Measurements from ENCODE around the gene CPNE1.
A peak's percentile ranks its signal among the peaks of the same experiment; 100 is the strongest.

The CPNE1 gene

DNA sequence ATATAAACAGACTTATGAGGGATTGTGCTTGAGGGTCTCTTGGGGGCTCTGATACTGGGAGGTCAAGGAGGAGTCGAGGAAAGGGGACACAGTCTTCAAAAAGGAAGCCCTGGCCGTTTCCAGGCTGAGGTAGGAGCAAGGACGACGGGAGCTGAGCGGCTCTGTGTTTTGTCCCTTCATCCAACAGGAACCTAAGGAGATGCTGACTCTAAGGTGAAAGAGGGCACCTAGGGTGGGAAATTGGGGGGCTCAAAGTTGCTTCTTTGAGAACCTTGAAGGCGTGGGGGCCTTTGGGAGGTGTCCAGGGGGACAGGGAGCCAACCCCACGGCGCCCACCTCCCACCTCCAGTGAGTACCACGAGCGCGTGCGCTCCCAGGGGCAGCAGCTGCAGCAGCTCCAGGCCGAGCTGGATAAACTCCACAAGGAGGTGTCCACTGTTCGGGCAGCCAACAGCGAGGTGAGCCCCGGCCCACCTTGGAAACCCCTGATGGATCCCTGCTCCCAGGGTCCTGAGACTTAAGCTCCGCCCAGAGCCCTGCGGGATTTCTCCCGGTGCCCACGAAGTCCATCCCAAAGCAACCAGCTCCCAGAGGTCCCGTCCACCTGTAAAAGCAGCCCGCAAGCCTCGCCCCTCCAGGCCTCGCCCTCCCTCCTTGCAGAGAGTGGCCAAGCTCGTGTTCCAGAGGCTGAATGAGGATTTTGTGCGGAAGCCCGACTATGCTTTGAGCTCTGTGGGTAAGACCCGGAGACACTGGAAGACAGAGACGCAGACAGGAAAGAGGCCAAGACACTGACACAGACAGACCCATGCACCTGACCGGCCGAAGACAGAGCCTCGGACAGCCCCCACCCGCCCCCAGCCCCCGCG, 46.2 kb downstream of the CPNE1 start:
- peak; percentile 31 to 81 for DNase-seq

DNA sequence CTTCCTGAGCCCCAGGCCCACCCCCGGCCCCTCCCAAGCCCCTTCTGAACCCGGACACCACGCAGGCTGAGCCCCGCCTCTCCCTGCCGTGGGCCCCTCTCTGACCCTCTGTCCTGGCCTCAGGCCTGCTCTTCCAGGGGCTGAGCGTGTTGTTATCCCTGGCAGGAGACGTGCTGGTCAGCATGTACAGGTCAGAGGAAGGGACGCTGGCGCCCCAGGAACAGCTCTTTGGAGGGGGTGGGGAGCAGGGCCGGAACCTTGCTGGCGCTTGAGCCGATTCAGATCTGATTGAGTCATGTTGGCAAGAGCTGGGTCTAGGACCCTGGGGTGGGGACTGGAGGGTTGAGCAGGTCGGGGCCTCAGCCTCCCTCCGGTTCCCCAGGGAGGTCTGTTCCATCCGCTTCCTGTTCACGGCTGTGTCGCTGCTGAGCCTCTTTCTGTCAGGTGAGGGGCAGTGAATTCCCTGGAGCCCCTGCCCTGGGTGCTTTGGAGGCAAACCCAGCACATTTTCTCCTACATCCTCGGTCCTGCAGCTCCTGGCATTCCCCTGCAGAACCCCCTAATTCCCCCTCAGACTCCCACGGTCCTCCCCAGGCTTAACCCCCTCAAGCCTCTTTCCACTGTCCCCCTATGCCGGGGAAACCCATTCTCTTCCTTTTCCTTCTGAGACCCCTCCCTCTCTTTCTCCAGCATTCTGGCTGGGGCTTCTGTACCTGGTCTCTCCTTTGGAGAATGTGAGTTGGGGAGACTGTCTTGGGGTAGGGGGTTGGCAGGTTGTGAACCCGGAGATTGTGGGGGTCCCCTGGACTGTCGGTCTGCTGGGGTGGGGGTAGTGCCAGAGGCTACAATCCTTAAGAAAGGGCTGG, 47.1 kb downstream of the CPNE1 start:
- peak; percentile 80 to 95 for DNase-seq

DNA sequence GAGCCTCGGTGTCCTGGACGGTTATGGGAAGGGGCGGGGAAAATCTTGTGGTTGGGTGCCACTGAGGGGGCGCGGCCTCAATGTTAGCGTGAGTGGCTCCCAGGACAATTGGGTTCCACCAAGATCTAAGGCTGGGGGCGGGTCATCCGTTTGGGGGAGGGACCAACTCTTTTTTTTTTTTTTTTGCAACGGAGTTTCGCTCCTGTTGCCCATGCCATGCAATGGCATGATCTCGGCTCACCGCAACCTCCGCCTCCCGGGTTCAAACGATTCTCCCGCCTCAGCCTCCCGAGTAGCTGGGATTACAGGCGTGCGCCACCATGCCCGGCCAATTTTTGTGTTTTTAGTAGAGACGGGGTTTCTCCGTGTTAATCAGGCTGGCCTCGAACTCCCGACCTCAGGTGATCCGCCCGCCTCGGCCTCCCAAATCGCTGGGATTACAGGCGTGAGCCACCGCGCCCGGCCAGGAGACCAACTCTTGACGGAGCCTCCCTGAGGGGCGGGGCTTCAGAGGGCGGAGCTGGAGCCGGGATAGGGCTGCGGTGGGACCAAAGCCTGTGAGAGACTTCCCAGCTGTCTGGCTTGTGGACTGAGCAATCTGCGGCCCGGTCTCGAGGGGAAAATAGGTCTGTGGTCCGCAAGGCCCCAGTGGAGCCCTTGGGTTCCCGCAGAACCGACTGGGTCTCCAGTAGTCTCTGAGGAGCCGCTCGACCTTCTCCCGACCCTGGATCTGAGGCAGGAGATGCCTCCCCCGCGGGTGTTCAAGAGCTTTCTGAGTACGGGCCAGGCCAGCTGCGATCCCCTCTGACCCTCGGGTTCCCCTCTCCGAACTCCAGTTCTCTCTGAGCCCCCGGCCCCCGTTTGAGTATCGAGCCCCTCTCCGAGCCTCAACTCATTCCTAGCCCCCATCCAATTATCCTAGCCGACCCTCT, 48.0 kb downstream of the CPNE1 start:
- peak; percentile 79 to 93 for DNase-seq

DNA sequence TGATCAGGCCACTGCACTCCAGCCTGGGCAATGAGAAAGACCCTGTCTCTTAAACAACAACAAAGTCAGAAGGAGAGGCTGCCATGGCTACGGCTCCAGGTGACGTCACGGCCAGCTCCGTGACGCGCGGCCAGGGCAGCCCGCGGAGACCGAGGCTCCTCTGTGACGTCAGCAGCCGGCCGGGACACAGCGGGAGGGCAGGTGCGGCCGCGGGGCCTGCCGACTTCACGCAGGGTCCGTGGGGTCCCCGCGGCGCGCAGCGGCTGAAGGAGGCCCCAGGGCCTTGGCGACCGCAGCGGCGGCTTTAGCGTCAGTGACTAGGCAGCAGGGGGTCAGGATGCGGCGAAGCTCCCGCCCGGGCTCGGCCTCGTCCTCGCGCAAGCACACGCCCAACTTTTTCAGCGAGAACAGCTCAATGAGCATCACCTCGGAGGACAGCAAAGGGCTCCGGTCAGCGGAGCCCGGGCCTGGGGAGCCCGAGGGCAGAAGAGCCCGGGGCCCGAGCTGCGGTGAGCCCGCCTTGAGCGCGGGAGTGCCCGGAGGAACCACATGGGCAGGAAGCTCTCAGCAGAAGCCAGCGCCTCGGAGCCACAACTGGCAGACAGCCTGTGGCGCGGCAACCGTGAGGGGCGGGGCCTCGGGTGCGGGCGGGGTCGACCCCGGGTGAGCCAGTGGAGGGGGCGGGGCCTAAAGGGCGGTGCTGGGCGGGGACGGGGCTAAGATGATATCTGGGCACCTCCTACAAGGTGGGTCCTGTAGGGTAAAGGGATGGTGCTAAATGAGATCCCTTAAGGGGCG, 48.8 kb downstream of the CPNE1 start, which contains the start of gene SPAG4:
TSS of gene SPAG4 (plus strand) at position 163 of the 798 bp plus-strand sequence. CDS start at position 338, 175 bp downstream.
- peak; percentile 99 to 100 for DNase-seq

DNA sequence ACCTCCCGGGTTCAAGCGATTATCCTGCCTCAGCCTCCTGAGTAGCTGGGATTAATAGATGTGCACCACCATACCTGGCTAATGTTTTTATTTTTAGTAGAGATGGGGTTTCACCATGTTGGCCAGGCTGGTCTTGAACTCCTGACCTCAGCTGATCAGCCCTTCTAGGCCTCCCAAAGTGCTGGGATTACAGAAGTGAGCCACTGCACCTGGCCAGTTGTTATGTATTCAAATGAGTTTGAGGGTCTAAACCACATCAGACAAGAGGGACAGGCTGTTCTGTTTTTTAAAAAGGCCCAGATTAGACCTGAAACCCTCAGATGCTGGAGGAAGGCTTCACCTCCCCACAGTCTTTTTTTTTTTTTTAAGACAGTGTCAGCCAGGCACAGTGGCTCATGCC, 53.2 kb downstream of the CPNE1 start:
- no peak for DNase-seq

DNA sequence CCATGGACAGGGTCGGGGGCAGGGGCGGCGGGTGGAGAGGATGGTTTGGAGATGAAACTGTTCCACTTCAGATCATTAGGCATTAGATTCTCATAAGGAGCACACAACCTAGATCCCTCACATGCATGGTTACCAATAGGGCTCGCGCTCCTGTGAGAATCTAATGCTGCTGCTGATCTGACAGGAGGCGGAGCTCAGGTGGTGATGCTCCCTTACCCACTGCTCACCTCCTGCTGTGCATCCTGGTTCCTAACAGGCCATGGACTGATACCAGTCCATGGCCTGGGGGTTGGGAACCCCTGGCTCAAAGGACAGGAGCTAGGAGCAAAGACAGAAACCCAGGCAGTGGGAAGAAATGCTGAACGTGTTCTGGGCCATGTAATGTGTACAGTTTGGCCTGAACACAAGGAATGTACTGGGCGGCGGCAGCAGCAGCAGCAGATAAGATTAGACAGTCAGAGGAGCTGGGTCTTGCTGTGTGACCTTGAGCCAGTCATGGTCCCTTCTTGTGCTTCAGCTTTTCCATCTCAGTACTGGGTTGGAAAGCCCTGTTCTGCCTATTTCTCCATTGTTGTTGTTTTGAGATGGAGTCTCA, 53.8 kb downstream of the CPNE1 start:
- no peak for DNase-seq

DNA sequence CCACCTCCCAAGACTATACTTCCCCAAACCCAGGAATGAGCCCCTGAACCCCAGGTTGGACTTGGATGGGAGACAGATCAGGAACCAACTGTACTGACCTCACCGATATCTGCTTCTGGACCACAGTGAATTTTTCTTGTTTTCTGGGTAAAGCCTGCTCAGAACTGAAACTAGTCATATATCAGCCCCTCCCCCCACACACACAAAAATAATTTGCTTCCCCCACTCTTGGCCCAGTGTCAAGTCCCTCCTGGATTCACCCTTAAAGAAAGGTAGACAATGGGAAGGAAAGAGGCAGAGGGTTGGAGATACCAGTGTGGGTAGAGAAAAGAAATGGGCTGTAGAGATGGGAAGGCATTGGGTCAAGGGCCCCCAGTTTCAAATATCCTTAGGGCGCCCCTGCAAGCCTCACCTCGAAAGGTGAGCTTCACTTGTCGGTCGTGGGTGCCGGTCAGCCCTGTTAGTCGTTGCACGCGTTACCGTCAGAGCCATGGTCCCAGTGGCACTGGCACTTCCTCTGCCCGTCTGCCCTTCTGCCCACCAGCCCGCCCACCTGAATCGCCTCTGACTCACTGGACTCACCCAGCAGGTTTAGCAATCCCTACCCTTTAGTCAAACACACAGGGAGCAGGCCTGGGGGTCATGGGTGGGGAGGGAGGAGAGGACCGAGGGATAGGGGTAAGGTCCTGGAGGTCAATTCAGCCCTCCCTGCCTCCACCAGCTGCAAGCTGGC, 57.5 kb downstream of the CPNE1 start:
- no peak for DNase-seq

DNA sequence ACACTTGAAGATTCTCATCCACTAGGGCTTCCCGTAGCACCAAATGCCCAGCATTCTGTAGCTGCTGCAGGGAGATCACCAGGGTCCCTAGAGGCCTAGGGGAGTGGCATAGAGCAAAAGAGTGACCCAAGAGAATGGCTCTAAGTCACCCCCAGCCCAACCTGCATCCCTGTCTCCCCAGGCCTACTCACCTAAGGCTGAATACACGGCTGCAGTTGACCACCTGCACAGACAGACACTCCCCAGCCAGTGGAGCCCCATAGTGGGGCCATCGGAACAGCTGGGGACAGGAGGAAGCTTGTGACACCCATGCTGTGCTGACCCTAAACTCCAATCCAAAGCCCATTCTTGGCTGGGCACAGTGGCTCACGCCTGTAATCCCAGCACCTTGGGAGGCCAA, 58.6 kb downstream of the CPNE1 start:
- no peak for DNase-seq

DNA sequence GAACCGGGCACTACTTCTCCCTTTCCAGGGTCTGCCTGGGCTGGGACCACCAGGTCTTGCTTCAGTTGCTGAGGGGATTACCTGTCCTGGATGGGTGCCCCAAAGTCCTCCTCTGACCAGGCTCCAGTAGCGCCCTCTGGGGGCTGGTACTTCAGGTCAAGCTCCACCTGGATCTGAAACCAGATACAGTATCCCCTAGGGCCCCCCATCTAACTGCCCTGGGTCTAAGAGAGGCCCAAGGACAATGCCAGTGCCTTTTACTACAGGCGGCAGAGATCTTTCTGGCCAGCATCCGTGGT, 60.3 kb downstream of the CPNE1 start:
- DNase-seq = peak in 1 of 2 experiments; percentile 59

DNA sequence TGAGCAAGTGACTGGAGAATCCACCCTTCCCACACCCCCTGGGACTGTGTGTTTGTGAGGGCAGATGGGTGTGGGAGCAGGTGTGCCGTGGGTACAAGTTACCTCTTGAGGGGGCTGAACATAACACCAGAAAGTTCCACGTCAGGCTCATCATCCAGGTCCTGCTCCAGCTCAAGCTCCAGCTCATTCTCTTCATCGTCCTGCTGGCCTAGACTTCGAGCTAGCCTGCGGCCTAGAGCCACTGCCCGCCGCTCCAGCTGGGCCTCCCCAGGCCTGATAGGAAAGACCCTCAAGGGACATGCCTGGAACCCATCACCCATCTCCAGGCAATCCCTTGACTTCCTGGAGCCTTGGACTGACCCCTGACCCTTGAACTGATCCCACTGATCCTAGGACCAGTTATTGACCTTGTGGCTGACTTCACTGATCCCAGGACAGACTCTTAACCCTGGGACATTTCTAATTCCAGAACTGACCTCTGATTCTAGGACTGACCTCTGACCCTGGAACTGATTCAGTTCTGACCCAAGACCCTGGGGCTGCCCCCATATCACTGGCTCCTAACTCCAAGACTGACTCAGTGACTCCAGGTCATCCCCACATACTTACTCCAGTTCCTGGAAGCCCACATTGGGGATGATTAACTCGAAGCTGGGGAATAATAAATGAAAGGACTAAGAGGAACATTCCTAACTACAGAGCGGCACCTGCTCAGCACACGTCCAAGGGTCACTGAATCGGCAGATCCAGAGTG, 60.8 kb downstream of the CPNE1 start:
- no peak for DNase-seq

DNA sequence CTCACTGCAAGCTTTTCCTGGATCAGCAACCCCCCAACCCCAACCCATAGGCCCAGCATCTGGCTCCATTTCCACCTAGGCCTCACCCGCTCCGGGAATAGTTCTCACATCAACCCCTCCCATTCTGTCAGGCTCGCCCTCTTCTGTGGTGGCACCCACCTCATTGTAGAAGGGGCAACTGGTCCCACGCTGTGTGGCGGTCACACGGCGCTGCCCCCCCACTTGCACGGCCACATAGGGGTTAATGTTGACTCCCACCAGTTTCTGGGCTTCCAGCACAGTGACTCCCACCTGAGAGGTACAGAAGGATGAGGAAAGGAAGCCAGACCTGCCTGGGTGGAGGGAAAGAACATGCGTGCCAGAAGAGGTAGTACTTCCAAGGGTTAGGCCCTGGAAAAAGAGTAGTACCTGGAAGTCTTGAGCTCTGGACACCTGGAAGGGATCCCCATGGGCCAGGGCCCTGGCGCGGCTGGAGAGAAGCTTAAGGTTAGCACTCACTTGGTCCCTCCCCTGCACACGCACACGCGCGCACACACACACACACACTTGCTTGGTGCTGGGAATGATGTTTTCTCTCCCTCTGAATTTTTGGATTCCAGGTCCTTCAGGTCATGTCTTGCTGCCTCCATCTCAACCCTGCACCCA, 61.7 kb downstream of the CPNE1 start:
- DNase-seq = no peak

DNA sequence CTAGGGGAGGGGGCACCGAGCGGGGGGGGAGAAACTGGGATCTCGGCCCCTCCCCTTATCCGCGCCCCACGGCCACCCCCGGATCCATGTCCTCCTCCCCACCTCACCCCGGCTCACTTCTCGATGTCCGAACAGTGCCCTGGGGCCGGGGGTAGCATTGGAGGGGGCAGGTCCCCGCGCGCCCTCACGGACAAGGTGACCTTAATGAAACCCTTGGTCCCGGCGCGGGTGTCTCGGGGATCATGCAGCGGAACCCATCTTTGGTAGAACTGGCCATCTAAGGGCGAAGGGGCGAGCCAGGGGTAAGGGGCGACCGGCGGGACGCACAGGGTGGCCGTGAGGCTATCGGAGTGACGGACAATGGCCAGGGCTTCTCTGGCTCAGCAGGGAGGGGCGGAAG, 62.7 kb downstream of the CPNE1 start:
- DNase-seq = no peak

DNA sequence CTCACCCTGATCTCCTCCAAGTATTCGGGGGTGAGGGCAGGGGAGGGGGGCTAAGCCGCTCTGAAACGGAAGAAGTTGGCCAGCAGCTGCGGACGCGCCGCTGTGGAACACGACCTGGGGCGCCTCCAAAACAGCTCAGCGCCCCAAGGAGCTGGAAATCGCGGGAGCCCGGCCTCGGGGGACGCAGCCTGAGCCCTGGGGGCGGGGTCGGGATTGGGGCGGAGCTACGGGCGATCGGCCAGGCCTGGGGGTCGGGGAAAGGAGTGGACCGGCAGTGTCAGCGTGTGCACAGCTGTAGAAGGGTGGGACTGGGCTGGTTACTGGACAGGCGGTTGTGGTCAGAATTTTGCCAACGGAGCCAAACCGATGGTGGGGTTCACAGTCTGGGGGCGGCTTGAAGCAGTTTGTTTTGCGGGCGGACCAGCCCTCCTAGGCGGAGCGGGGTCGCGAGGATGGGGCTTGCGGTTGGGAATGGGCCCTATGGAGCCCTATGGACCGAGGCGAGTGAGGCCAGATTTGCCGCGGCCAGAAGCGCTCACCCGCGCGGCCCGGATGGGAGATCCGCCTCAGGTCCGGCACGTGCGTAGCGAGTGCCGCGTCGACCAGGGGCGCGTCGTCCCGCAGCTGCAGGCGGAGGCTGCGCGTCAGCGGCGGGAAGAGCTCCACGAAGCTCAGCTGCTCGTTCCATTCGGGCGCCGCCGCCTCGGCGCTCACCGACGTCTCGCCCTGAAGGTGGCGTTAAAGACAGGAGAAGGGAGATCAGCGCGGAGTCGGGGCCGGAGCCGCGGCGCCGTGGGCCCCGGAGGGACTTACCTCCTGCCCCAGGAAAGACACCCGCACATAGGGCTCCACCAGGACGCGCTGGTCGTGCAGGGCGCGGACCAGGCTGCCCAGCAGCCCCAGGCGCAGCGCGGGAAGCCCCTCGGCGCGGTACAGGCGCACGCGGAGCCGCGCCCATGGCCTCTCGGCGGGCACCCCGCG, 63.4 kb downstream of the CPNE1 start:
- DNase-seq = peak; percentile 43 to 90

DNA sequence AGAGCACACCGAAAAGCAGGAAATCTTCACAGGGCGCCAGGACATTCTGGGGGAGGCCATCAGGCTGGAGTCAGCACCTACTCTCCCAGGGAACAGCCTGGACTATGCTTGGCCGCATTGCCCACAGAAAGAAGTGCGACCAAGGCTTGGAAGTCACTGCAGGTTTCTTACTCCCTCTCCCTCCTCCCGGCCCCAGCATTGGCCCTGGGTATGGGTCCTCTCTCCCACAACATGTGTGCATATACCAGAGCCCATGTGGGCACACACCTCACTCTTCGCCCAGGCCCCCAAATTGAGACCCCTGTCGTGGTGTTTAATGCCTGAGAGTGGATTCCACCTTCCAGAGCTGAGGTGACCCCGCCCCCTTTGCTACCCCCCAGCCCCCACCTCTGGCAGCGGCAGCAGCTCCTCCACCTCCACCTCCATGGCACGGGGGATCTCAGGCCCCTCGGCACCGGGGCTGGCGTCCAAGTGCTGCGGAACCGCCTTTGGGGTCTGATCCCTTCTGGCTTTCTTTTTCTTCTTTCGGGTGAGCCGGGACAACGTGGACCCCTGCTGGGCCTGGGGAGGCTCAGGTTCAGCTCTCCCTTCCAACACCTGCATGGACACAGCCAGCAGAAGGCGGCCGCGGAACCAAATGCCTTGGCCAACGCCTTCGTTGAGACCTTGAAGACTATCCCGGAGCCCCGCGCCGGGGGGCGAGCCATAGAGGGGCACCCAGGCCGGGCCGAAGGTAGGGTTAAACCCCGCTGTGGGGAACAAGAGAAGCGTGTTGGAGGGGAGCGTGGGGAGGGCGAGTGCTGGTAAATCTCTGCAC, 64.3 kb downstream of the CPNE1 start:
- DNase-seq = no peak

DNA sequence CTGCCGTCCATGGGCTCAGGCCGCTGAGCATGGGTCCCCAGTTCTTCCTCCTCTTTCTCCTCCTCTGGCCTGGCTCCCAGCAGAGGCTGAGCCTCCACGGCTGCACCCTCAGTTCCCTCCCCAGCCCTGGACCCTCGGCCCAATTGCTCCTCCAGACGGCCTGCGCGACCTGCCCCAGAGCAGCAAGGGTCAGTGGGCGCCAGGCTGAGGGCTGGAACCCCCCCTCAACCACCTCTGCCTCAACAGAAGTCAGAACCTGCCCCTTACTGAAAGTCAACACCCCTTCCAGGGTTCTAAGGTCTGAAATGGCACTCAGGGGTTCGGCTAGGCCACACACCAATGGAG, 65.0 kb downstream of the CPNE1 start:
- DNase-seq = no peak

DNA sequence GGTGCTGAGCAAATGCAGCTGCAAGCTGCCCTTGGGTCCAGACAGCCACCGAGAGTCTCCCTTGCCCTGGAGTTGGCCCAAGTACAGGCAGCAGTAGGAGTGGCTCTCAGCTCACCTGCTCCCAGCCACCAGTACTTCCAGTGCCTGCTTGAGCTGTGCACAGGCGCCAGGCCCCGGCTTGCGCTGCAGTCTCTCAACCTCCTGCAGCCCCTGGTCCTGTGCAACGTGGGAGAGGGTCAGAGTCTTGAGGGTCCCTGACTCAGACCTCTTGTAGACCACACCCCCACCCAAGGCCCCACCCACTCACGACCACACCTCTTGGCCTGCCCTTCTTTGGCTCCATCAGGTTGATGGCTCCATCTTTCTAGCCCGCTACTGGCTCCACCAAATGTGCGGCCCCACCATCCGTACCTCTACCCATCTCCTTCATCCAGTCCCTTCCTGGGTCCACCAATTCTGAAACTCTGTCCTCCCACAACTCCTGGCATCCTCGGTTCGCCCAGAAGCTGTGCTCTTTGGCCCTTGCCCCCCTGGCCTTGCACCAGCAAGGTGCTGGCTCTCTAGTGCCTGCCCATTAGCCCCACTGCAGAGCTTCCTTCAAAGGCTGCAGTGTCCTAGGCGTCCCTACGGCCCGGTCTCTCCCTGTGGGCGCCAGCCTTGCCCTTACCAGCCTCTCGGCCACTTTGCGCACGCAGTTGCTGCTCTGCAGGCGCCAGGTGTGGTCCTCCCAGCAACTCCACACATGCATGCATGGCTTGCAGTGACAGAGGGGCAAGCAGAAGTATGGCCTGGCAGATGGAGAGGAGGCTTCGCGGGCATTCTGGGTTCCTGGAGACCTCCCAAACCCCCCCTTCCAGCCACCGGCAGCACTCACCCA, 65.6 kb downstream of the CPNE1 start:
- peak in 1 of 2 experiments; percentile 29 for DNase-seq
